Panc1 (cell line): Measurements from ENCODE around the gene DSCAM.
A peak's percentile ranks its signal among the peaks of the same experiment; 100 is the strongest.

Experiments used
- POLR2AphosphoS5 ChIP-seq: IDR thresholded peaks from 2 replicates; pipeline ENCODE4 v1.6.1; 2012; ENCODE audit warnings: mild to moderate bottlenecking, low read depth, low read length, moderate library complexity
- REST ChIP-seq, 2 experiments: IDR thresholded peaks; 2 replicates each; pipeline ENCODE4 v1.6.1; 2011 to 2012; ENCODE audit warnings: low read depth in 2 of 2, control low read depth in 1 of 2, low read length in 1 of 2, mild to moderate bottlenecking in 1 of 2, moderate library complexity in 1 of 2; ENCODE audit not compliant: insufficient read depth in 1 of 2
- SIN3A ChIP-seq: IDR thresholded peaks from 2 replicates; pipeline ENCODE4 v1.6.1; 2012; ENCODE audit warnings: low read depth, mild to moderate bottlenecking, low read length, moderate library complexity, borderline replicate concordance; ENCODE audit not compliant: insufficient read depth
- TCF7L2 ChIP-seq: IDR thresholded peaks from 2 replicates; pipeline ENCODE4 v1.6.1; 2011; ENCODE audit warnings: mild to moderate bottlenecking, low read depth, low read length, inconsistent platforms
- TF ChIP-seq, protein P1 (sequence below): fragments of 450-650 bp; IDR thresholded peaks from 2 replicates; pipeline ENCODE4 v1.5.1; 2017; ENCODE audit warnings: mild to moderate bottlenecking

GRCh38 chr21:40512590-40512989 is 334.4 kb downstream of the DSCAM start:
- TF ChIP-seq POLR2AphosphoS5: no peak
- TF ChIP-seq, protein P1, sequence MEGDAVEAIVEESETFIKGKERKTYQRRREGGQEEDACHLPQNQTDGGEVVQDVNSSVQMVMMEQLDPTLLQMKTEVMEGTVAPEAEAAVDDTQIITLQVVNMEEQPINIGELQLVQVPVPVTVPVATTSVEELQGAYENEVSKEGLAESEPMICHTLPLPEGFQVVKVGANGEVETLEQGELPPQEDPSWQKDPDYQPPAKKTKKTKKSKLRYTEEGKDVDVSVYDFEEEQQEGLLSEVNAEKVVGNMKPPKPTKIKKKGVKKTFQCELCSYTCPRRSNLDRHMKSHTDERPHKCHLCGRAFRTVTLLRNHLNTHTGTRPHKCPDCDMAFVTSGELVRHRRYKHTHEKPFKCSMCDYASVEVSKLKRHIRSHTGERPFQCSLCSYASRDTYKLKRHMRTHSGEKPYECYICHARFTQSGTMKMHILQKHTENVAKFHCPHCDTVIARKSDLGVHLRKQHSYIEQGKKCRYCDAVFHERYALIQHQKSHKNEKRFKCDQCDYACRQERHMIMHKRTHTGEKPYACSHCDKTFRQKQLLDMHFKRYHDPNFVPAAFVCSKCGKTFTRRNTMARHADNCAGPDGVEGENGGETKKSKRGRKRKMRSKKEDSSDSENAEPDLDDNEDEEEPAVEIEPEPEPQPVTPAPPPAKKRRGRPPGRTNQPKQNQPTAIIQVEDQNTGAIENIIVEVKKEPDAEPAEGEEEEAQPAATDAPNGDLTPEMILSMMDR: peak; percentile 72
- TF ChIP-seq SIN3A: no peak
- TF ChIP-seq REST (IDR thresholded peaks at IDR 0.05; ENCODE audit: insufficient read depth in 1 of 2, low read depth in 2 of 2, low read length in 1 of 2): no peak
- TF ChIP-seq TCF7L2: no peak
